Osteocyte (in vitro differentiated cells): ENCODE measurements around the gene MOGAT1. TPM values are rescaled to one million over a fixed set of nuclear protein-coding genes. Genes with fewer than 3 reads are reported as not detected.

ENCODE experiments used
- DNase-seq: peaks from one replicate; pipeline ENCODE4 v3.0.0; 2021; ENCODE audit warnings: mixed read lengths; ENCODE audit not compliant: unreplicated experiment; ENCODE audit errors: extremely low spot score
- H3K27ac Mint-ChIP-seq: one replicate; pipeline ENCODE4 v1.8.0; 2021; ENCODE audit warnings: mild to moderate bottlenecking, mixed read lengths; ENCODE audit not compliant: unreplicated experiment
- H3K27me3 Mint-ChIP-seq: one replicate; pipeline ENCODE4 v1.8.0; 2021; ENCODE audit warnings: mixed read lengths; ENCODE audit not compliant: unreplicated experiment
- H3K36me3 Mint-ChIP-seq: one replicate; pipeline ENCODE4 v1.8.0; 2021; ENCODE audit warnings: mixed read lengths; ENCODE audit not compliant: unreplicated experiment
- H3K4me1 Mint-ChIP-seq: one replicate; pipeline ENCODE4 v1.8.0; 2021; ENCODE audit warnings: mixed read lengths; ENCODE audit not compliant: unreplicated experiment
- H3K4me3 Mint-ChIP-seq: one replicate; pipeline ENCODE4 v1.8.0; 2021; ENCODE audit warnings: mild to moderate bottlenecking, moderate library complexity, mixed read lengths; ENCODE audit not compliant: unreplicated experiment
- H3K9me3 Mint-ChIP-seq: one replicate; pipeline ENCODE4 v1.8.0; 2021; ENCODE audit warnings: mixed read lengths; ENCODE audit not compliant: unreplicated experiment
- CTCF ChIP-seq: fragments of 200-600 bp; sonication (generic); IDR thresholded peaks from 2 replicates; pipeline ENCODE4 v1.5.0; 2021; ENCODE audit warnings: antibody characterized with exemption, mild to moderate bottlenecking, moderate library complexity
- total RNA-seq: library from RNA; stranded (reverse); gene quantifications from 2 replicates; pipeline ENCODE4 v1.2.1, GENCODE V29; 2021

MOGAT1 gene
- total RNA-seq, 1 donor from 2014 or later = not detected

DNA sequence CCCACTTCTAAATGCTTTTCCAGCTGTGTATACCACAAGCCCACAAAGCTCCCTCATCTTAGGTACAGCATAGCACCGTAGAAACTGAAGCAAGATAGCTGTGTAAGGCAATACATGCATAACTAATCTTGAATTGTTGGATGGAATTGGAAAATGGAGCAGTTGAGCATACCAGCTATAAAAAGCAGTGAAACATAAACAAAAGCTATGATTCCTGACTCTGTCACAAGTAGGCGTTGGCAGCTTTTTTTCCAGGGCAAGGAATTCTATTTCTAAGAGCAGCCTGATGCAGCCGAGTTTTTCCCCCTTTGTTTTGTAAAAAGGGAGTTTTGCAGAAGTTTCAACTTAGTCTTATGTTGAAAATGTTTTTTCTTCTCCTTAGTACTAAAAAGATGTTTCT is 32.4 kb downstream of the MOGAT1 start:
- DNase-seq = no peak
- Mint-ChIP-seq H3K4me3 (no peak overlapping the region), H3K4me1 (peaks cover 48% of the 10 kb centered on the region), H3K27me3 (no peaks in the 10 kb centered on the region), H3K27ac (peak overlapping the region; percentile 66), H3K36me3 (no peaks in the 10 kb centered on the region), H3K9me3 (no peaks in the 10 kb centered on the region)
- no peak for TF ChIP-seq CTCF

DNA sequence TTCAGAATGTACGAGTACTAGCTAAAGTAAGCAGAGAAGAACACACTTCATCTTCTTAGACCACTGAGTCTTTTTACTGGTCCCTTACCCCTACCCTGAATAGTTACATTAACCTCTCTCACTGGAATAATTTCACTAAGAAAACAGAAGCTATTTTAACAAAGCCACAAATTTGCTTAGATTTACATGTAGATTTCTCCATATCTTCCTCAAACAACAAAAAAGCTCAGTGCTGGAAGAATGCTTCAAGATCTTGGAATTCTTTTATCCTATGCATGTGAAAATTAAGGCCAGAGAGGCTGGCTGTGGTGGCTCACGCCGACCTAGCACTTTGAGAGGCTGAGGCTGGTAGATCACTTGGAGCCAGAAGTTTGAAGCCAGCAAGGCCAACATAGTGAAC is 35.2 kb downstream of the MOGAT1 start:
- no peak for TF ChIP-seq CTCF
- no peak overlapping the region for H3K4me3 Mint-ChIP-seq
- no peaks in the 10 kb centered on the region for H3K27me3 Mint-ChIP-seq
- H3K27ac Mint-ChIP-seq = peak overlapping the region; percentile 78
- H3K9me3 Mint-ChIP-seq = no peaks in the 10 kb centered on the region
- no peak for DNase-seq
- no peaks in the 10 kb centered on the region for H3K36me3 Mint-ChIP-seq
- H3K4me1 Mint-ChIP-seq = peaks cover 58% of the 10 kb centered on the region

- no peaks in the 10 kb centered on the region for H3K27me3 Mint-ChIP-seq
- peaks cover 64% of the 10 kb centered on the region for H3K4me1 Mint-ChIP-seq
- no peak for DNase-seq
- no peak overlapping the region for H3K4me3 Mint-ChIP-seq
- no peaks in the 10 kb centered on the region for H3K36me3 Mint-ChIP-seq
- no peaks in the 10 kb centered on the region for H3K9me3 Mint-ChIP-seq
- TF ChIP-seq CTCF = no peak
- H3K27ac Mint-ChIP-seq = peak overlapping the region; percentile 91
Measured at GRCh38 chr2:222707102-222707688, 35.7 kb downstream of the MOGAT1 start.

GRCh38 chr2:222707689-222708273 is 36.3 kb downstream of the MOGAT1 start:
- H3K27me3 Mint-ChIP-seq = no peaks in the 10 kb centered on the region
- DNase-seq = no peak

More at GRCh38 chr2:222707689-222708273, 36.3 kb downstream of the MOGAT1 start:
- H3K27ac Mint-ChIP-seq = peak overlapping the region; percentile 91
- TF ChIP-seq CTCF = no peak
- H3K4me3 Mint-ChIP-seq = no peak overlapping the region
- no peaks in the 10 kb centered on the region for H3K9me3 Mint-ChIP-seq
- peaks cover 70% of the 10 kb centered on the region for H3K4me1 Mint-ChIP-seq
- no peaks in the 10 kb centered on the region for H3K36me3 Mint-ChIP-seq
